Activated CD4-positive, alpha-beta T cell treated with anti-CD3 and anti-CD28 coated beads, Interleukin-2, amount 10 ng/mL, durations not matched to agents 7 days and 5 days (primary cell): ENCODE data around the gene MOXD1. TPM values are rescaled to one million over a fixed set of nuclear protein-coding genes. Genes with fewer than 3 reads are reported as not detected.

Experiments used
- CTCF ChIA-PET: fragments of 350-600 bp; sonication (Branson Sonifier 250); formaldehyde crosslinking; loops from one replicate; lab custom pipeline; 2021; ENCODE audit warnings: antibody characterized with exemption; lab: Charles Lee
- POLR2A ChIA-PET: fragments of 350-600 bp; sonication (Branson Sonifier 250); formaldehyde crosslinking; loops from one replicate; lab custom pipeline; 2021; ENCODE audit warnings: antibody characterized with exemption; lab: Charles Lee
- DNase-seq: peaks from one replicate; pipeline ENCODE4 v3.0.0-alpha.2; 2020
- H3K27ac Mint-ChIP-seq: one replicate; pipeline ENCODE4 v1.8.0; 2021; ENCODE audit warnings: mild to moderate bottlenecking, moderate library complexity, mixed read lengths
- H3K27me3 Mint-ChIP-seq: one replicate; pipeline ENCODE4 v1.8.0; 2021; ENCODE audit warnings: mixed read lengths
- H3K36me3 Mint-ChIP-seq: one replicate; pipeline ENCODE4 v1.8.0; 2021; ENCODE audit warnings: low read depth, mixed read lengths
- H3K4me1 Mint-ChIP-seq: one replicate; pipeline ENCODE4 v1.8.0; 2021; ENCODE audit warnings: mixed read lengths
- H3K4me3 Mint-ChIP-seq: one replicate; pipeline ENCODE4 v1.8.0; 2021; ENCODE audit warnings: mild to moderate bottlenecking, moderate library complexity, mixed read lengths
- H3K9me3 Mint-ChIP-seq: one replicate; pipeline ENCODE4 v1.8.0; 2021; ENCODE audit warnings: mixed read lengths
- total RNA-seq, 2 experiments: library from RNA; stranded (reverse); gene quantifications; one replicate each; pipeline ENCODE4 v1.2.3, GENCODE V29; 2021

MOXD1 gene
- total RNA-seq, 2 experiments from 2014 or later, result not detected

GRCh38 chr6:132391391-132392269 lies 9.6 kb downstream of the MOXD1 start:
- peaks cover 22% of the 10 kb centered on the region for H3K27me3 Mint-ChIP-seq
- H3K27ac Mint-ChIP-seq, result no peak overlapping the region
- DNase-seq, result no peak
- peaks cover 12% of the 10 kb centered on the region for H3K9me3 Mint-ChIP-seq
- no peaks in the 10 kb centered on the region for H3K36me3 Mint-ChIP-seq
- no peak overlapping the region for H3K4me3 Mint-ChIP-seq
- H3K4me1 Mint-ChIP-seq, result no peaks in the 10 kb centered on the region
- POLR2A ChIA-PET, result no interaction called here
- CTCF ChIA-PET, result no interaction called here

- Mint-ChIP-seq H3K4me3 (no peak overlapping the region), H3K9me3 (peaks cover 12% of the 10 kb centered on the region), H3K27ac (no peak overlapping the region), H3K27me3 (peaks cover 17% of the 10 kb centered on the region), H3K4me1 (no peaks in the 10 kb centered on the region), H3K36me3 (no peaks in the 10 kb centered on the region)
- no peak for DNase-seq
- POLR2A ChIA-PET, result no interaction called here
- CTCF ChIA-PET, result no interaction called here
Observed at GRCh38 chr6:132390451-132390850, 10.8 kb downstream of the MOXD1 start.

- H3K36me3 Mint-ChIP-seq, result no peaks in the 10 kb centered on the region
- H3K9me3 Mint-ChIP-seq, result peaks cover 10% of the 10 kb centered on the region
- DNase-seq, result no peak
- CTCF ChIA-PET, result no interaction called here
- H3K27me3 Mint-ChIP-seq, result peaks cover 12% of the 10 kb centered on the region
- H3K4me3 Mint-ChIP-seq, result no peak overlapping the region
- no peak overlapping the region for H3K27ac Mint-ChIP-seq
- no peaks in the 10 kb centered on the region for H3K4me1 Mint-ChIP-seq
- POLR2A ChIA-PET, result no interaction called here
Observed at GRCh38 chr6:132390017-132390416, 11.3 kb downstream of the MOXD1 start.

- CTCF ChIA-PET, result no interaction called here
- Mint-ChIP-seq H3K27me3 (peaks cover 6% of the 10 kb centered on the region), H3K27ac (no peak overlapping the region), H3K9me3 (no peaks in the 10 kb centered on the region), H3K4me3 (no peak overlapping the region), H3K4me1 (no peaks in the 10 kb centered on the region), H3K36me3 (no peaks in the 10 kb centered on the region)
- no peak for DNase-seq
- POLR2A ChIA-PET, result no interaction called here
Observed at GRCh38 chr6:132388291-132388690, 13.0 kb downstream of the MOXD1 start.

- H3K27ac Mint-ChIP-seq, result no peak overlapping the region
Observed at GRCh38 chr6:132382630-132383175, 18.6 kb downstream of the MOXD1 start.

GRCh38 chr6:132381381-132381780 lies 19.9 kb downstream of the MOXD1 start:
- Mint-ChIP-seq H3K4me1 (no peaks in the 10 kb centered on the region), H3K4me3 (no peak overlapping the region), H3K27ac (no peak overlapping the region), H3K36me3 (no peaks in the 10 kb centered on the region), H3K9me3 (no peaks in the 10 kb centered on the region), H3K27me3 (peaks cover 24% of the 10 kb centered on the region)
- POLR2A ChIA-PET, result no interaction called here
- CTCF ChIA-PET, result no interaction called here
- no peak for DNase-seq

More at GRCh38 chr6:132382630-132383175, 18.6 kb downstream of the MOXD1 start:
- Mint-ChIP-seq H3K27me3 (peaks cover 20% of the 10 kb centered on the region), H3K4me3 (no peak overlapping the region), H3K4me1 (no peaks in the 10 kb centered on the region), H3K9me3 (no peaks in the 10 kb centered on the region), H3K36me3 (no peaks in the 10 kb centered on the region)
- no peak for DNase-seq
- ChIA-PET CTCF (no interaction called here), POLR2A (no interaction called here)

GRCh38 chr6:132380358-132381029 lies 20.8 kb downstream of the MOXD1 start:
- Mint-ChIP-seq H3K4me1 (no peaks in the 10 kb centered on the region), H3K27ac (no peak overlapping the region), H3K9me3 (no peaks in the 10 kb centered on the region), H3K36me3 (no peaks in the 10 kb centered on the region), H3K27me3 (peaks cover 24% of the 10 kb centered on the region), H3K4me3 (no peak overlapping the region)
- DNase-seq, result no peak
- POLR2A ChIA-PET, result no interaction called here
- CTCF ChIA-PET, result no interaction called here

- Mint-ChIP-seq H3K4me3 (no peak overlapping the region), H3K36me3 (no peaks in the 10 kb centered on the region), H3K27me3 (peaks cover 31% of the 10 kb centered on the region), H3K9me3 (no peaks in the 10 kb centered on the region), H3K27ac (no peak overlapping the region), H3K4me1 (no peaks in the 10 kb centered on the region)
- DNase-seq, result no peak
- ChIA-PET POLR2A (no interaction called here), CTCF (no interaction called here)
Observed at GRCh38 chr6:132369526-132369925, 31.7 kb downstream of the MOXD1 start.

- H3K36me3 Mint-ChIP-seq, result no peaks in the 10 kb centered on the region
- no peaks in the 10 kb centered on the region for H3K9me3 Mint-ChIP-seq
- POLR2A ChIA-PET, result no interaction called here
- H3K27ac Mint-ChIP-seq, result no peak overlapping the region
- DNase-seq, result no peak
- H3K27me3 Mint-ChIP-seq, result peaks cover 34% of the 10 kb centered on the region
- no peaks in the 10 kb centered on the region for H3K4me1 Mint-ChIP-seq
- H3K4me3 Mint-ChIP-seq, result no peak overlapping the region
- CTCF ChIA-PET, result no interaction called here
Observed at GRCh38 chr6:132368916-132369481, 32.3 kb downstream of the MOXD1 start.

GRCh38 chr6:132365281-132365907 lies 35.9 kb downstream of the MOXD1 start:
- H3K4me1 Mint-ChIP-seq, result no peaks in the 10 kb centered on the region
- no peak for DNase-seq
- ChIA-PET POLR2A (no interaction called here), CTCF (no interaction called here)
- peaks cover 34% of the 10 kb centered on the region for H3K27me3 Mint-ChIP-seq
- no peak overlapping the region for H3K4me3 Mint-ChIP-seq
- no peaks in the 10 kb centered on the region for H3K36me3 Mint-ChIP-seq
- H3K9me3 Mint-ChIP-seq, result no peaks in the 10 kb centered on the region
- no peak overlapping the region for H3K27ac Mint-ChIP-seq

- Mint-ChIP-seq H3K9me3 (no peaks in the 10 kb centered on the region), H3K4me1 (no peaks in the 10 kb centered on the region), H3K4me3 (no peak overlapping the region), H3K36me3 (no peaks in the 10 kb centered on the region), H3K27ac (no peak overlapping the region), H3K27me3 (peaks cover 32% of the 10 kb centered on the region)
- DNase-seq, result no peak
- CTCF ChIA-PET, result no interaction called here
- POLR2A ChIA-PET, result no interaction called here
Observed at GRCh38 chr6:132364306-132365074, 36.8 kb downstream of the MOXD1 start.

- H3K27me3 Mint-ChIP-seq, result peaks cover 25% of the 10 kb centered on the region
- no peak overlapping the region for H3K4me3 Mint-ChIP-seq
- H3K27ac Mint-ChIP-seq, result no peak overlapping the region
- no peak for DNase-seq
- H3K36me3 Mint-ChIP-seq, result no peaks in the 10 kb centered on the region
- H3K9me3 Mint-ChIP-seq, result no peaks in the 10 kb centered on the region
- POLR2A ChIA-PET, result no interaction called here
- CTCF ChIA-PET, result no interaction called here
- H3K4me1 Mint-ChIP-seq, result no peaks in the 10 kb centered on the region
Observed at GRCh38 chr6:132362442-132363185, 38.7 kb downstream of the MOXD1 start.
